Measurements from ENCODE around the gene TGFA.

- no peak for TF ChIP-seq CTCF (IDR thresholded peaks at IDR 0.05; ENCODE audit: low read depth, low read length, poor library complexity, severe bottlenecking)
- no peak for TF ChIP-seq EZH2phosphoT487 (IDR thresholded peaks at IDR 0.05; ENCODE audit: borderline replicate concordance, low read length)
Observed at GRCh38 chr2:70546376-70546775, 7.2 kb downstream of the TGFA start.
